ENCODE data around the gene C11orf24.

The C11orf24 gene

DNA sequence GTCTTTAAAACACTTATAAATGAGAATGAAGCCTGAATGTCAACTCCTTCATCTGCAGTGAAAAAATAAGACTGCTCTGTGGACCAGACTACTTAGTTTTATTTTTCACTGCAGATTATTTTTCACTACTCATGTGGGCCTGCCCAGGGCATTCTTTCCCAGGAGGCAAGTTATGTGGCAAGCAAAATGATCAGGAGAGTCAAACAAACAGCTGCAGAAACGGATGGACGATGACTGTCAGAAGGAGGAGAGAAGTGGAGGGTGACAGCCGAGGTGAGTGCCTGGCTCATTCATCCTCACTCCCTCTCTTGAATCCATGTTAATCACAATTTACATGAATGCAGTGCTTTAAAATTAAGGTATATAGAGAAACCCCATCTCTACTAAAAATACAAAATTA lies 34.9 kb upstream of the C11orf24 start:
- Histone ChIP-seq H3K23ac (ENCODE audit: low read length) (no peak overlapping the region), H3K79me1 (ENCODE audit: low read length) (no peaks in the 10 kb centered on the region), H3K9me3 (ENCODE audit: insufficient read depth, low read depth, low read length) (peaks cover 6% of the 10 kb centered on the region), H3K36me3 (ENCODE audit: control insufficient read depth in 1 of 2, insufficient read depth in 2 of 2, low read length in 2 of 2) (no peaks in the 10 kb centered on the region), H3K14ac (ENCODE audit: low read length) (no peak overlapping the region), H2BK12ac (ENCODE audit: low read length) (no peak overlapping the region), H3K79me2 (ENCODE audit: control insufficient read depth, insufficient read depth, low read length, poor library complexity) (no peaks in the 10 kb centered on the region), H3K4ac (ENCODE audit: low read depth, low read length) (no peak overlapping the region), H2BK5ac (ENCODE audit: low read depth, low read length, poor library complexity) (no peak overlapping the region), H3K27ac (ENCODE audit: low read depth, low read length) (no peak overlapping the region), H3K9ac (ENCODE audit: low read length) (no peak overlapping the region), H2AK5ac (ENCODE audit: low read length) (no peak overlapping the region), H3K27me3 (ENCODE audit: insufficient read depth, low read length) (no peaks in the 10 kb centered on the region), H3K4me2 (ENCODE audit: low read length) (no peak overlapping the region), H4K12ac (ENCODE audit: low read depth, low read length) (no peak overlapping the region), H3K4me3 (ENCODE audit: low read depth, low read length) (no peak overlapping the region), H3K4me1 (ENCODE audit: control insufficient read depth in 1 of 2, insufficient read depth in 2 of 2, low read length in 2 of 2) (no peaks in the 10 kb centered on the region), H2BK120ac (ENCODE audit: insufficient read depth, low read length, poor library complexity) (no peak overlapping the region), H3K18ac (ENCODE audit: low read length) (no peak overlapping the region), H4K91ac (ENCODE audit: low read depth, low read length) (no peak overlapping the region), H2AFZ (ENCODE audit: insufficient read depth, low read length, poor library complexity) (no peak overlapping the region), H4K8ac (ENCODE audit: low read depth, low read length) (no peak overlapping the region)
- WGBS (ENCODE audit: extremely low coverage, insufficient coverage, insufficient read length) = no CpG with 5 or more reads among the region's 3 CpGs
- no peak for DNase-seq

DNA sequence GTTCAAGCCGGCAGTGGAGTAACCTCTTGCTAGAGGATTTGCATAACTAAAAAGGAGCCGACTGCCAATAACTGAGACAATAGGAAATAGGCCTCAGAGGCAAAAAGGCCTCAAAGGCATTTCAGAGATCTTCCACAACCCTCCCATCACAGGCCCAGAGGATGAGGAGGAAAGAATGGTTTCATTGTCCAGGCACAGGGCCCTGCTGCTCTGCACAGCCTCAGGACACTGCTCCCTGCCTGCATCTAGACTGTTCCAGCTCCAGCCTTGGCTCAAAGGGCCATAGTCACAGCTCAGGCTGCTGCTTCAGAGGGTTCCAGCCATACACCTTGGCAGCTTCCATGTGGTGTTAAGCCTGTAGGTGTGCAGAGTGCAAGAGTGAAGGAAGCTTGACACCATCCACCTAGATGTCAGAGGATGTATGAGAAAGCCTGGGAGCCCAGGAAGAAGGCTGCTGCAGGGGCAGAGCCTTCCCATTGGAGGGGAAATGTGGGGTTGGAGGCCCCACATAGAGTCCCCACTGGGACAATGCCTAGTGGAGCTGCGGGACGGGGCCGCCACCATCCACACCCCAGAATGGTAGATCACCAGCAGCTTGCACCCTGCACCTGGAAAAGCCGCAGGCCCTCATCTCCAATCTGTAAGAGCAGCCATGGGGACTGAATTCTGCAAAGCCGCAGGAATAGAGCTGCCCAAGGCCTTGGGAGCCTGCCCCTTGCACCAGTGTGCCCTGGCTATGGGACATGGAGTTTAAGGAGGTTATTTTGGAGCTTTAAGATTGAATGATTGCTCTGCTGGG lies 32.4 kb upstream of the C11orf24 start:
- no peak overlapping the region for H3K23ac ChIP-seq (ENCODE audit: low read length)
- no peak for DNase-seq
- H3K4me2 ChIP-seq (ENCODE audit: low read length) = no peak overlapping the region
- H3K4ac ChIP-seq (ENCODE audit: low read depth, low read length) = no peak overlapping the region
- no peak overlapping the region for H2BK5ac ChIP-seq (ENCODE audit: low read depth, low read length, poor library complexity)
- no peak overlapping the region for H4K91ac ChIP-seq (ENCODE audit: low read depth, low read length)
- H2BK120ac ChIP-seq (ENCODE audit: insufficient read depth, low read length, poor library complexity) = no peak overlapping the region
- no peak overlapping the region for H2AK5ac ChIP-seq (ENCODE audit: low read length)
- H3K9me3 ChIP-seq (ENCODE audit: insufficient read depth, low read depth, low read length) = peaks cover 6% of the 10 kb centered on the region
- no peaks in the 10 kb centered on the region for H3K79me1 ChIP-seq (ENCODE audit: low read length)
- no peaks in the 10 kb centered on the region for H3K79me2 ChIP-seq (ENCODE audit: control insufficient read depth, insufficient read depth, low read length, poor library complexity)
- no peak overlapping the region for H3K18ac ChIP-seq (ENCODE audit: low read length)
- no peaks in the 10 kb centered on the region for H3K36me3 ChIP-seq (ENCODE audit: control insufficient read depth in 1 of 2, insufficient read depth in 2 of 2, low read length in 2 of 2)
- H3K27me3 ChIP-seq (ENCODE audit: insufficient read depth, low read length) = no peaks in the 10 kb centered on the region
- no peak overlapping the region for H2AFZ ChIP-seq (ENCODE audit: insufficient read depth, low read length, poor library complexity)
- H3K27ac ChIP-seq (ENCODE audit: low read depth, low read length) = no peak overlapping the region
- H3K4me3 ChIP-seq (ENCODE audit: low read depth, low read length) = no peak overlapping the region
- H3K4me1 ChIP-seq (ENCODE audit: control insufficient read depth in 1 of 2, insufficient read depth in 2 of 2, low read length in 2 of 2) = no peaks in the 10 kb centered on the region
- no peak overlapping the region for H3K14ac ChIP-seq (ENCODE audit: low read length)
- no peak overlapping the region for H4K8ac ChIP-seq (ENCODE audit: low read depth, low read length)
- no peak overlapping the region for H3K9ac ChIP-seq (ENCODE audit: low read length)
- H4K12ac ChIP-seq (ENCODE audit: low read depth, low read length) = no peak overlapping the region
- no CpG with 5 or more reads among the region's 7 CpGs for WGBS (ENCODE audit: extremely low coverage, insufficient coverage, insufficient read length)
- no peak overlapping the region for H2BK12ac ChIP-seq (ENCODE audit: low read length)

DNA sequence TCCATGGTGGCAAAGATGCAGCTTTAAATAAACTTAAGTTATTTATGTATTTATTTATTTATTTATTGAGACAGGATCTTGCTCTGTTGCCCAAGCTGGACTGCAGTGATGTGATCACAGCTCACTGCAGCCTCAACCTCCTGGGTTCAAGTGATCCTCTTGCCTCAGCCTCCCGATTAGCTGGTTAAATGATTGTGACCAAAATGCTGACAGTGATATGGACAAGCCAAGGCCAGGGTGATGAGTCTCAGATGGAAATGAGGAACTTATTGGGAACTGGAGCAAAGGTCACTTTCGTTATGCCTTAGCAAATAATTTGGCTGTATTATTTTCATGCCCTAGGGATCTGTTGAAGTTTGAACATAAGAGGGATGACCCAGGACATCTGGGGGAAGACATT lies 31.3 kb upstream of the C11orf24 start:
- Histone ChIP-seq H3K9ac (ENCODE audit: low read length) (no peak overlapping the region), H3K9me3 (ENCODE audit: insufficient read depth, low read depth, low read length) (peaks cover 6% of the 10 kb centered on the region), H3K36me3 (ENCODE audit: control insufficient read depth in 1 of 2, insufficient read depth in 2 of 2, low read length in 2 of 2) (no peaks in the 10 kb centered on the region), H3K27me3 (ENCODE audit: insufficient read depth, low read length) (no peaks in the 10 kb centered on the region), H2BK120ac (ENCODE audit: insufficient read depth, low read length, poor library complexity) (no peak overlapping the region), H3K4me3 (ENCODE audit: low read depth, low read length) (no peak overlapping the region), H3K79me2 (ENCODE audit: control insufficient read depth, insufficient read depth, low read length, poor library complexity) (no peaks in the 10 kb centered on the region), H3K4ac (ENCODE audit: low read depth, low read length) (no peak overlapping the region), H3K23ac (ENCODE audit: low read length) (no peak overlapping the region), H2BK12ac (ENCODE audit: low read length) (no peak overlapping the region), H3K4me1 (ENCODE audit: control insufficient read depth in 1 of 2, insufficient read depth in 2 of 2, low read length in 2 of 2) (no peaks in the 10 kb centered on the region), H4K91ac (ENCODE audit: low read depth, low read length) (no peak overlapping the region), H3K14ac (ENCODE audit: low read length) (no peak overlapping the region), H3K79me1 (ENCODE audit: low read length) (no peaks in the 10 kb centered on the region), H3K18ac (ENCODE audit: low read length) (no peak overlapping the region), H3K4me2 (ENCODE audit: low read length) (no peak overlapping the region), H3K27ac (ENCODE audit: low read depth, low read length) (no peak overlapping the region), H4K12ac (ENCODE audit: low read depth, low read length) (no peak overlapping the region), H2AFZ (ENCODE audit: insufficient read depth, low read length, poor library complexity) (no peak overlapping the region), H2AK5ac (ENCODE audit: low read length) (no peak overlapping the region), H2BK5ac (ENCODE audit: low read depth, low read length, poor library complexity) (no peak overlapping the region), H4K8ac (ENCODE audit: low read depth, low read length) (no peak overlapping the region)
- WGBS (ENCODE audit: extremely low coverage, insufficient coverage, insufficient read length) = no CpG with 5 or more reads among the region's 2 CpGs
- no peak for DNase-seq

DNA sequence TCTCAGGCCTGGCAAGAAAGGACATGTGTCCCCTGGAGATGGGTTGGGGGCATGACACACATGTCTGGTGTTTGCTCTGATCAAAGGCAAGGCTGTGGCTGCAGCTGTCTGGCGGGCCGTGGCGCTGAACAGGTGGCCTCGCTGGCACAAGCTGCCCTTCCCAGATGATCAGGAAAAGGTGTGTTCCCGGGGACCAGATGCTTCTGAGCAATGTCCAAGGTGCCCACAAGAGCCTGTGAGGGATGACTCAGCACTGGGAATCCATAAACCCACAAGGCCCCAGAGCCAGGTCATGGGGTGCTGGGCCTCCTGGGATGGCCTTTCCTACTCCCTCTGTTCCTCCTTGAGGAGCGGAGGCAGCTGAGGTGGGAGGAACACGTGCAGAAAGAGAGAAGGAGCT lies 30.9 kb upstream of the C11orf24 start:
- no peak overlapping the region for H2BK120ac ChIP-seq (ENCODE audit: insufficient read depth, low read length, poor library complexity)
- no peak overlapping the region for H3K18ac ChIP-seq (ENCODE audit: low read length)
- no peaks in the 10 kb centered on the region for H3K79me1 ChIP-seq (ENCODE audit: low read length)
- H3K36me3 ChIP-seq (ENCODE audit: control insufficient read depth in 1 of 2, insufficient read depth in 2 of 2, low read length in 2 of 2) = no peaks in the 10 kb centered on the region
- H2AFZ ChIP-seq (ENCODE audit: insufficient read depth, low read length, poor library complexity) = no peak overlapping the region
- H4K12ac ChIP-seq (ENCODE audit: low read depth, low read length) = no peak overlapping the region
- DNase-seq = no peak
- H3K79me2 ChIP-seq (ENCODE audit: control insufficient read depth, insufficient read depth, low read length, poor library complexity) = no peaks in the 10 kb centered on the region
- no peak overlapping the region for H2BK12ac ChIP-seq (ENCODE audit: low read length)
- no peak overlapping the region for H3K9ac ChIP-seq (ENCODE audit: low read length)
- no peak overlapping the region for H3K14ac ChIP-seq (ENCODE audit: low read length)
- H2BK5ac ChIP-seq (ENCODE audit: low read depth, low read length, poor library complexity) = no peak overlapping the region
- no peak overlapping the region for H3K27ac ChIP-seq (ENCODE audit: low read depth, low read length)
- no peak overlapping the region for H2AK5ac ChIP-seq (ENCODE audit: low read length)
- H3K4me3 ChIP-seq (ENCODE audit: low read depth, low read length) = no peak overlapping the region
- H3K4me2 ChIP-seq (ENCODE audit: low read length) = no peak overlapping the region
- H3K23ac ChIP-seq (ENCODE audit: low read length) = no peak overlapping the region
- WGBS (ENCODE audit: extremely low coverage, insufficient coverage, insufficient read length) = no CpG with 5 or more reads among the region's 7 CpGs
- H4K91ac ChIP-seq (ENCODE audit: low read depth, low read length) = no peak overlapping the region
- H3K27me3 ChIP-seq (ENCODE audit: insufficient read depth, low read length) = no peaks in the 10 kb centered on the region
- no peak overlapping the region for H3K4ac ChIP-seq (ENCODE audit: low read depth, low read length)
- no peak overlapping the region for H4K8ac ChIP-seq (ENCODE audit: low read depth, low read length)
- H3K4me1 ChIP-seq (ENCODE audit: control insufficient read depth in 1 of 2, insufficient read depth in 2 of 2, low read length in 2 of 2) = no peaks in the 10 kb centered on the region
- H3K9me3 ChIP-seq (ENCODE audit: insufficient read depth, low read depth, low read length) = peaks cover 6% of the 10 kb centered on the region

Measured in trophoblast cell (in vitro differentiated cells and primary cell).